ENCODE results near the gene PTPDC1.
"Not testable (repeated sequence)": the region's sequence is repeated elsewhere in the genome, so short reads cannot be mapped to it uniquely, and the experiment has no call there.

DNA sequence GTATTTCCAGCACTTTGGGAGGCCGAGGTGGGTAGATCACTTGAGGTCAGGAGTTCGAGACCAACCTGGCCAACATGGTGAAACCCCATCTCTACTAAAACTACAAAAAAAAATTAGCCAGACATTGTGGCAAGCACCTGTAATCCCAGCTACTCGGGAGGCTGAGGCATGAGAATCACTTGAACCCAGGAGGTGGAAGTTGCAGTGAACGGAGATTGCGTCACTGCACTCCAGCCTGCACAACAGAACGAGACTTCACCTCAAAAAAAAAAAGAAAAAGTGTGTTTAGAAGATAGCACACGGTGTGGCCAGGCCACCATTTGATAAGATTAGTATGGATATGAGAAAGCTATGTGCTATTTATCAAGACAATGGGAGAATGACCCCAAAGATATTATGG, 35.8 kb downstream of the PTPDC1 start:
- not testable (repeated sequence) for TF ChIP-seq EZH2phosphoT487 (IDR thresholded peaks at IDR 0.05; ENCODE audit: insufficient read depth, low read depth); EZH2 (IDR thresholded peaks at IDR 0.05; ENCODE audit: insufficient read depth, poor library complexity, severe bottlenecking)

Measured in GM23248 (cell line).